Measurements from ENCODE around the gene OCA2.
"Not testable (repeated sequence)": the region's sequence is repeated elsewhere in the genome, so short reads cannot be mapped to it uniquely, and the experiment has no call there.

OCA2 gene

GRCh38 chr15:27770086-27770607 lies 329.0 kb downstream of the OCA2 start:
- no peak overlapping the region for H3K4me3 ChIP-seq (ENCODE audit: low read depth, low read length)
- no peak for DNase-seq (ENCODE audit: low read depth)
- TF ChIP-seq MAX (IDR thresholded peaks at IDR 0.05; ENCODE audit: low read depth, low read length) (no peak), CTCF (IDR thresholded peaks at IDR 0.05; ENCODE audit: low read depth, low read length) (no peak), MYC (IDR thresholded peaks at IDR 0.05; ENCODE audit: low read depth, low read length) (no peak), POLR2A (IDR thresholded peaks at IDR 0.05; ENCODE audit: extremely low read depth, insufficient read length) (no peak)

GRCh38 chr15:27769652-27770051 lies 329.5 kb downstream of the OCA2 start:
- no peak for TF ChIP-seq POLR2A (IDR thresholded peaks at IDR 0.05; ENCODE audit: extremely low read depth, insufficient read length)
- TF ChIP-seq MYC (IDR thresholded peaks at IDR 0.05; ENCODE audit: low read depth, low read length): no peak
- TF ChIP-seq MAX (IDR thresholded peaks at IDR 0.05; ENCODE audit: low read depth, low read length): no peak
- no peak for TF ChIP-seq CTCF (IDR thresholded peaks at IDR 0.05; ENCODE audit: low read depth, low read length)
- H3K4me3 ChIP-seq (ENCODE audit: low read depth, low read length): no peak overlapping the region
- no peak for DNase-seq (ENCODE audit: low read depth)

GRCh38 chr15:27768732-27769475 lies 330.2 kb downstream of the OCA2 start:
- no peak for TF ChIP-seq MAX (IDR thresholded peaks at IDR 0.05; ENCODE audit: low read depth, low read length)
- TF ChIP-seq CTCF (IDR thresholded peaks at IDR 0.05; ENCODE audit: low read depth, low read length): no peak
- no peak for TF ChIP-seq POLR2A (IDR thresholded peaks at IDR 0.05; ENCODE audit: extremely low read depth, insufficient read length)
- TF ChIP-seq MYC (IDR thresholded peaks at IDR 0.05; ENCODE audit: low read depth, low read length): no peak
- H3K4me3 ChIP-seq (ENCODE audit: low read depth, low read length): no peak overlapping the region
- DNase-seq (ENCODE audit: low read depth): no peak

GRCh38 chr15:27767918-27768640 lies 331.0 kb downstream of the OCA2 start:
- no peak for DNase-seq (ENCODE audit: low read depth)
- H3K4me3 ChIP-seq (ENCODE audit: low read depth, low read length): no peak overlapping the region
- no peak for TF ChIP-seq CTCF (IDR thresholded peaks at IDR 0.05; ENCODE audit: low read depth, low read length)
- no peak for TF ChIP-seq POLR2A (IDR thresholded peaks at IDR 0.05; ENCODE audit: extremely low read depth, insufficient read length)
- no peak for TF ChIP-seq MAX (IDR thresholded peaks at IDR 0.05; ENCODE audit: low read depth, low read length)
- no peak for TF ChIP-seq MYC (IDR thresholded peaks at IDR 0.05; ENCODE audit: low read depth, low read length)

GRCh38 chr15:27767430-27767829 lies 331.7 kb downstream of the OCA2 start:
- DNase-seq (ENCODE audit: low read depth); H3K4me3 ChIP-seq (ENCODE audit: low read depth, low read length): not testable (repeated sequence)

GRCh38 chr15:27764339-27764738 lies 334.8 kb downstream of the OCA2 start:
- H3K4me3 ChIP-seq (ENCODE audit: low read depth, low read length): no peak overlapping the region
- no peak for DNase-seq (ENCODE audit: low read depth)
- TF ChIP-seq MAX (IDR thresholded peaks at IDR 0.05; ENCODE audit: low read depth, low read length) (no peak), MYC (IDR thresholded peaks at IDR 0.05; ENCODE audit: low read depth, low read length) (no peak), CTCF (IDR thresholded peaks at IDR 0.05; ENCODE audit: low read depth, low read length) (no peak), POLR2A (IDR thresholded peaks at IDR 0.05; ENCODE audit: extremely low read depth, insufficient read length) (no peak)

All from NB4 (cell line).